HEK293 (cell line): ENCODE data around the gene CXCL6.

Experiments
- CTCF ChIA-PET: fragments of 350-600 bp; formaldehyde crosslinking; extraction: SDS; loops from one replicate; lab custom pipeline; 2021; ENCODE audit warnings: antibody characterized with exemption; lab: Yijun Ruan, JAX
- POLR2A ChIA-PET: fragments of 300-600 bp; formaldehyde crosslinking; extraction: SDS; loops from one replicate; lab custom pipeline; 2020; ENCODE audit warnings: antibody characterized with exemption, inconsistent platforms; lab: Yijun Ruan, JAX
- H3K27ac ChIP-seq: fragments of 200-500 bp; sonication (Bioruptor generic); 2 replicates; pipeline ENCODE4 v1.5.1; 2014; ENCODE audit warnings: low read depth, low read length, control low read depth, inconsistent platforms; ENCODE audit errors: extremely low read depth
- H3K36me3 ChIP-seq, 2 experiments: fragments of 200-500 bp in 1 of 2; sonication (Bioruptor generic) in 1 of 2; 1 replicate in 1 of 2; 2 replicates in 1 of 2; pipeline ENCODE4 v1.5.1; 2014 to 2017; ENCODE audit warnings: inconsistent platforms in 2 of 2, low read length in 2 of 2; ENCODE audit not compliant: control insufficient read depth in 2 of 2, insufficient read depth in 1 of 2
- H3K4me1 ChIP-seq: fragments of 200-500 bp; sonication (Bioruptor generic); 2 replicates; pipeline ENCODE4 v1.5.1; 2014; ENCODE audit warnings: mild to moderate bottlenecking, low read length, inconsistent platforms; ENCODE audit not compliant: control insufficient read depth, insufficient read depth
- H3K4me3 ChIP-seq: 2 replicates; pipeline ENCODE4 v1.5.1; 2011; ENCODE audit warnings: low read depth, mild to moderate bottlenecking, control low read depth, low read length, moderate library complexity
- H3K9me3 ChIP-seq: fragments of 200-500 bp; sonication (Bioruptor generic); 2 replicates; pipeline ENCODE4 v1.5.1; 2014; ENCODE audit warnings: low read depth, low read length, inconsistent platforms; ENCODE audit not compliant: control insufficient read depth, insufficient read depth
- KLF8 ChIP-seq: fragments of 450-650 bp; formaldehyde crosslinking; IDR thresholded peaks from 2 replicates; pipeline ENCODE4 v1.5.1; 2016; ENCODE audit warnings: missing biosample characterization, missing genetic modification characterization
- RBAK ChIP-seq: fragments of 450-650 bp; formaldehyde crosslinking; IDR thresholded peaks from 2 replicates; pipeline ENCODE4 v1.5.1; 2016; ENCODE audit warnings: missing biosample characterization, missing genetic modification characterization
- SCRT2 ChIP-seq: fragments of 450-650 bp; formaldehyde crosslinking; IDR thresholded peaks from 2 replicates; pipeline ENCODE4 v1.5.1; 2016; ENCODE audit warnings: missing biosample characterization, missing genetic modification characterization
- YY1 ChIP-seq: fragments of 450-650 bp; formaldehyde crosslinking; IDR thresholded peaks from 2 replicates; pipeline ENCODE4 v1.5.1; 2018; ENCODE audit warnings: missing biosample characterization, missing genetic modification characterization
- ZBTB11 ChIP-seq: fragments of 450-650 bp; formaldehyde crosslinking; conservative IDR thresholded peaks from 2 replicates; pipeline ENCODE4 v1.5.1; 2016; ENCODE audit warnings: low read depth, missing biosample characterization, missing genetic modification characterization
- ZBTB17 ChIP-seq: fragments of 450-650 bp; formaldehyde crosslinking; IDR thresholded peaks from 2 replicates; pipeline ENCODE4 v1.5.1; 2016; ENCODE audit warnings: missing biosample characterization, missing genetic modification characterization
- ZBTB21 ChIP-seq: fragments of 450-650 bp; formaldehyde crosslinking; IDR thresholded peaks from 2 replicates; pipeline ENCODE4 v1.5.1; 2017; ENCODE audit warnings: missing biosample characterization, missing genetic modification characterization
- ZFP37 ChIP-seq: fragments of 450-650 bp; formaldehyde crosslinking; IDR thresholded peaks from 2 replicates; pipeline ENCODE4 v1.5.1; 2016; ENCODE audit warnings: missing biosample characterization, missing genetic modification characterization
- ZNF112 ChIP-seq: fragments of 450-650 bp; formaldehyde crosslinking; IDR thresholded peaks from 2 replicates; pipeline ENCODE4 v1.5.0; 2017; ENCODE audit warnings: missing biosample characterization, missing genetic modification characterization
- ZNF140 ChIP-seq: fragments of 450-650 bp; formaldehyde crosslinking; IDR thresholded peaks from 2 replicates; pipeline ENCODE4 v1.5.1; 2016; ENCODE audit warnings: missing biosample characterization, missing genetic modification characterization
- ZNF155 ChIP-seq: fragments of 450-650 bp; formaldehyde crosslinking; IDR thresholded peaks from 2 replicates; pipeline ENCODE4 v1.5.1; 2016; ENCODE audit warnings: missing biosample characterization, missing genetic modification characterization
- ZNF175 ChIP-seq: fragments of 450-650 bp; formaldehyde crosslinking; IDR thresholded peaks from 2 replicates; pipeline ENCODE4 v1.5.1; 2016; ENCODE audit warnings: missing biosample characterization, missing genetic modification characterization
- ZNF2 ChIP-seq: fragments of 450-650 bp; formaldehyde crosslinking; IDR thresholded peaks from 2 replicates; pipeline ENCODE4 v1.5.1; 2016; ENCODE audit warnings: missing biosample characterization, missing genetic modification characterization
- ZNF211 ChIP-seq: fragments of 450-650 bp; formaldehyde crosslinking; IDR thresholded peaks from 2 replicates; pipeline ENCODE4 v1.5.1; 2016; ENCODE audit warnings: low read depth, missing biosample characterization, missing genetic modification characterization
- ZNF274 ChIP-seq, 2 experiments: fragments of 200-500 bp in 1 of 2; fragments of 450-650 bp in 1 of 2; sonication (Bioruptor generic) in 1 of 2; formaldehyde crosslinking in 1 of 2; IDR thresholded peaks; 2 replicates each; pipeline versions ENCODE4 v1.5.1 to v1.6.1; 2014 to 2016; ENCODE audit warnings: borderline replicate concordance in 1 of 2, inconsistent platforms in 1 of 2, low read length in 1 of 2, missing biosample characterization in 1 of 2, missing genetic modification characterization in 1 of 2
- ZNF311 ChIP-seq: fragments of 450-650 bp; formaldehyde crosslinking; IDR thresholded peaks from 2 replicates; pipeline ENCODE4 v1.5.1; 2017; ENCODE audit warnings: missing biosample characterization, missing genetic modification characterization, borderline replicate concordance
- ZNF394 ChIP-seq: fragments of 450-650 bp; formaldehyde crosslinking; IDR thresholded peaks from 2 replicates; pipeline ENCODE4 v1.5.1; 2016; ENCODE audit warnings: missing biosample characterization, missing genetic modification characterization, mild to moderate bottlenecking, moderate library complexity, borderline replicate concordance
- ZNF501 ChIP-seq: fragments of 450-650 bp; formaldehyde crosslinking; IDR thresholded peaks from 2 replicates; pipeline ENCODE4 v1.5.1; 2016; ENCODE audit warnings: missing biosample characterization, missing genetic modification characterization
- ZNF560 ChIP-seq: fragments of 450-650 bp; formaldehyde crosslinking; IDR thresholded peaks from 2 replicates; pipeline ENCODE4 v1.5.1; 2017; ENCODE audit warnings: missing biosample characterization, missing genetic modification characterization, borderline replicate concordance
- ZNF654 ChIP-seq: fragments of 450-650 bp; formaldehyde crosslinking; IDR thresholded peaks from 2 replicates; pipeline ENCODE4 v1.5.1; 2016; ENCODE audit warnings: low read depth, missing biosample characterization, missing genetic modification characterization
- ZNF664 ChIP-seq: fragments of 450-650 bp; formaldehyde crosslinking; IDR thresholded peaks from 2 replicates; pipeline ENCODE4 v1.5.1; 2016; ENCODE audit warnings: missing biosample characterization, missing genetic modification characterization
- ZNF692 ChIP-seq: fragments of 450-650 bp; formaldehyde crosslinking; IDR thresholded peaks from 2 replicates; pipeline ENCODE4 v1.5.1; 2016; ENCODE audit warnings: missing biosample characterization, missing genetic modification characterization
- ZNF785 ChIP-seq: fragments of 450-650 bp; formaldehyde crosslinking; IDR thresholded peaks from 2 replicates; pipeline ENCODE4 v1.5.1; 2016; ENCODE audit warnings: missing biosample characterization, missing genetic modification characterization
- ZNF843 ChIP-seq: fragments of 450-650 bp; formaldehyde crosslinking; IDR thresholded peaks from 2 replicates; pipeline ENCODE4 v1.5.1; 2016; ENCODE audit warnings: missing biosample characterization, missing genetic modification characterization
- ZXDB ChIP-seq: fragments of 450-650 bp; formaldehyde crosslinking; IDR thresholded peaks from 2 replicates; pipeline ENCODE4 v1.5.1; 2016; ENCODE audit warnings: missing biosample characterization, missing genetic modification characterization
- TF ChIP-seq, protein P1 (sequence below): fragments of 450-650 bp; formaldehyde crosslinking; IDR thresholded peaks from 2 replicates; pipeline ENCODE4 v1.5.1; 2016; ENCODE audit warnings: missing biosample characterization, missing genetic modification characterization, low read depth
- TF ChIP-seq, protein P2 (sequence below): fragments of 450-650 bp; IDR thresholded peaks from 2 replicates; pipeline ENCODE4 v1.5.1; 2018; ENCODE audit warnings: missing biosample characterization, mild to moderate bottlenecking, missing genetic modification characterization

Gene CXCL6

DNA sequence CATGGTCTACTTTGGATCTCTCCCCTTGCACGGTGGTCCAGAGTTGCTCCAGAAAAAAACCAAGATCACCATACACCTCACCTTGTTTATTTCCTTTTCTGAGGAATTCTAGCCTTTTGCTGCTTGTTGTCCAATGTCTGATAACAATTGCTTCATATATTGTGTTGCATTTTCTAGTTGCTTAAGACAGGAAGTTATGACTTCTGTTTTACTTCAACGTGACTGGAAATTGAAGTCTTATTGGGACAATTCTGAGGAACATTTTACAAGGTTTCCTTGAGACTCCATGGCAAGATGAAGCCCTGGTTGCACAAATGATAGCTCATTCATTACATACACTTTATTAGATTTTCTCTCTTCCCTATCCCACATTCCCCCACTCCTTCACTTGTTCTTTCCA is 37.9 kb downstream of the CXCL6 start:
- Histone ChIP-seq H3K4me1 (no peaks in the 10 kb centered on the region), H3K27ac (no peak overlapping the region), H3K9me3 (no peaks in the 10 kb centered on the region), H3K4me3 (no peak overlapping the region), H3K36me3 (no peaks in the 10 kb centered on the region)
- ChIA-PET CTCF (interaction anchor here (1.4 kb wide), 1 partner anchor 14 kb away, joined by 5 read pairs; no protein-coding TSS in a partner anchor), POLR2A (no interaction called here)
- TF ChIP-seq YY1 (tag by site-specific recombination) (no peak), KLF8 (no peak), ZNF560 (tag by site-specific recombination) (no peak), ZNF843 (tag by site-specific recombination) (no peak), ZNF664 (no peak), ZNF155 (tag by site-specific recombination) (no peak), RBAK (no peak), ZBTB17 (tag by site-specific recombination) (no peak), ZNF274 (IDR thresholded peaks at IDR 0.05; ENCODE audit: low read length) (no peak), ZNF274 (tag by site-specific recombination; IDR thresholded peaks at IDR 0.05; ENCODE audit: borderline replicate concordance) (no peak), ZNF311 (tag by site-specific recombination) (no peak), ZNF785 (tag by site-specific recombination) (no peak)
- TF ChIP-seq, protein P1, sequence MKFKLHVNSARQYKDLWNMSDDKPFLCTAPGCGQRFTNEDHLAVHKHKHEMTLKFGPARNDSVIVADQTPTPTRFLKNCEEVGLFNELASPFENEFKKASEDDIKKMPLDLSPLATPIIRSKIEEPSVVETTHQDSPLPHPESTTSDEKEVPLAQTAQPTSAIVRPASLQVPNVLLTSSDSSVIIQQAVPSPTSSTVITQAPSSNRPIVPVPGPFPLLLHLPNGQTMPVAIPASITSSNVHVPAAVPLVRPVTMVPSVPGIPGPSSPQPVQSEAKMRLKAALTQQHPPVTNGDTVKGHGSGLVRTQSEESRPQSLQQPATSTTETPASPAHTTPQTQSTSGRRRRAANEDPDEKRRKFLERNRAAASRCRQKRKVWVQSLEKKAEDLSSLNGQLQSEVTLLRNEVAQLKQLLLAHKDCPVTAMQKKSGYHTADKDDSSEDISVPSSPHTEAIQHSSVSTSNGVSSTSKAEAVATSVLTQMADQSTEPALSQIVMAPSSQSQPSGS: no peak

DNA sequence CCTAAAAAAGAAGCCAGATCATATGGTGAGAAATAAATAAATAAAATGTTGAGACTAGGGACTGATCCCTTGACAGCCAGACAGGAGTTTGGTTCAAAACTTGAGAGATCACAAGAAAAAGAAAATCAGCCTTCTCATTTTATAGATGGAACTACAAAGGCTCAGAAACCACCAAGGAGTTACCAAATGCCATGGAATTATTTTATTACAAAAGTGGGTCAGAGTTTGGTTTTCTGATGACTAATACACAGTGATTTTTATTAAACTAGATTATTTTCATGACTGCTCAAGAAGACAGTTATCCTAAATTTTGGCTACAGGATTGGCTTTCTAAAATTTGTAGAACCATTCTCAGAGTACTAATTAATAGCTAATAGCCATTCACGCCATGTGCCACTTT is 38.9 kb downstream of the CXCL6 start:
- Histone ChIP-seq H3K36me3 (no peaks in the 10 kb centered on the region), H3K4me1 (no peaks in the 10 kb centered on the region), H3K9me3 (no peaks in the 10 kb centered on the region), H3K4me3 (no peak overlapping the region), H3K27ac (no peak overlapping the region)
- ChIA-PET CTCF (no interaction called here), POLR2A (no interaction called here)
- no peak for TF ChIP-seq ZNF175
- TF ChIP-seq ZNF692: no peak
- TF ChIP-seq SCRT2: no peak
- TF ChIP-seq, protein P2, sequence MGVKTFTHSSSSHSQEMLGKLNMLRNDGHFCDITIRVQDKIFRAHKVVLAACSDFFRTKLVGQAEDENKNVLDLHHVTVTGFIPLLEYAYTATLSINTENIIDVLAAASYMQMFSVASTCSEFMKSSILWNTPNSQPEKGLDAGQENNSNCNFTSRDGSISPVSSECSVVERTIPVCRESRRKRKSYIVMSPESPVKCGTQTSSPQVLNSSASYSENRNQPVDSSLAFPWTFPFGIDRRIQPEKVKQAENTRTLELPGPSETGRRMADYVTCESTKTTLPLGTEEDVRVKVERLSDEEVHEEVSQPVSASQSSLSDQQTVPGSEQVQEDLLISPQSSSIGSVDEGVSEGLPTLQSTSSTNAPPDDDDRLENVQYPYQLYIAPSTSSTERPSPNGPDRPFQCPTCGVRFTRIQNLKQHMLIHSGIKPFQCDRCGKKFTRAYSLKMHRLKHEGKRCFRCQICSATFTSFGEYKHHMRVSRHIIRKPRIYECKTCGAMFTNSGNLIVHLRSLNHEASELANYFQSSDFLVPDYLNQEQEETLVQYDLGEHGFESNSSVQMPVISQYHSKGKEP (tag by site-specific recombination): no peak

- CTCF ChIA-PET: interaction anchor here (1.2 kb wide), 1 partner anchor 19 kb away, joined by 3 read pairs; no protein-coding TSS in a partner anchor
- TF ChIP-seq ZBTB21 (no peak), ZNF2 (tag by site-specific recombination) (no peak), ZNF394 (tag by site-specific recombination) (no peak), ZNF112 (tag by site-specific recombination) (no peak), ZNF140 (no peak), ZBTB11 (tag by site-specific recombination) (no peak), ZNF211 (tag by site-specific recombination) (no peak), ZNF501 (tag by site-specific recombination) (no peak), ZNF654 (tag by site-specific recombination) (no peak), ZFP37 (no peak), ZXDB (tag by site-specific recombination) (no peak)
These were observed 46.8 kb downstream of the CXCL6 start for GRCh38 chr4:73883306-73883705.

More at GRCh38 chr4:73883306-73883705, 46.8 kb downstream of the CXCL6 start:
- Histone ChIP-seq H3K9me3 (no peaks in the 10 kb centered on the region), H3K27ac (no peak overlapping the region), H3K4me3 (no peak overlapping the region), H3K4me1 (no peaks in the 10 kb centered on the region), H3K36me3 (no peaks in the 10 kb centered on the region)
- POLR2A ChIA-PET: no interaction called here
